Measurements from ENCODE around the gene ZBBX.

DNA sequence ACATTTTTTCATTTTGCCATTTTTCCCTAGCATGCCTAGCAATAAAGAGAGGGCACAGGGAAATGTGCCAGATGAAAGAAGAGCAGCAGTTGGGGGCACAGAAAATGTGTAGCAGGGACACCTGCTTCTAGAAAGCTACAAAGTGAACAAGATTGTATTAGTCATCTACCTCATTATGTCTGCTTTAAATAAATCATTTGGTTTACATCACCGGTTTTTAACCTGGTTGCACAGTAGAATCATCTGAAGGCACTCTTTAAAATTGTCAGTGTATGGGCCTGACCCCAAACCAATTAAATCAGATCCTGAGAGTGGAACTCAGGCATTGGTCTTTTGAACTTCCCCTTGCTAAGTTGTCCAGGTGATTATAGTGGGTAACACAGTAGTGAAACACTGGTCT is 73.8 kb downstream of the ZBBX start:
- TF ChIP-seq, protein P1, sequence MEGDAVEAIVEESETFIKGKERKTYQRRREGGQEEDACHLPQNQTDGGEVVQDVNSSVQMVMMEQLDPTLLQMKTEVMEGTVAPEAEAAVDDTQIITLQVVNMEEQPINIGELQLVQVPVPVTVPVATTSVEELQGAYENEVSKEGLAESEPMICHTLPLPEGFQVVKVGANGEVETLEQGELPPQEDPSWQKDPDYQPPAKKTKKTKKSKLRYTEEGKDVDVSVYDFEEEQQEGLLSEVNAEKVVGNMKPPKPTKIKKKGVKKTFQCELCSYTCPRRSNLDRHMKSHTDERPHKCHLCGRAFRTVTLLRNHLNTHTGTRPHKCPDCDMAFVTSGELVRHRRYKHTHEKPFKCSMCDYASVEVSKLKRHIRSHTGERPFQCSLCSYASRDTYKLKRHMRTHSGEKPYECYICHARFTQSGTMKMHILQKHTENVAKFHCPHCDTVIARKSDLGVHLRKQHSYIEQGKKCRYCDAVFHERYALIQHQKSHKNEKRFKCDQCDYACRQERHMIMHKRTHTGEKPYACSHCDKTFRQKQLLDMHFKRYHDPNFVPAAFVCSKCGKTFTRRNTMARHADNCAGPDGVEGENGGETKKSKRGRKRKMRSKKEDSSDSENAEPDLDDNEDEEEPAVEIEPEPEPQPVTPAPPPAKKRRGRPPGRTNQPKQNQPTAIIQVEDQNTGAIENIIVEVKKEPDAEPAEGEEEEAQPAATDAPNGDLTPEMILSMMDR (conservative IDR thresholded peaks at IDR 0.05), result no peak
- TF ChIP-seq ZFX (IDR thresholded peaks at IDR 0.05), result no peak
